WERI-Rb-1 (cell line): ENCODE data around the gene FSTL4.

Experiments
- DNase-seq: peaks from one replicate; pipeline ENCODE4 v3.0.0-alpha.2; 2020
- H3K27ac ChIP-seq: fragments of 250-450 bp; sonication (Bioruptor Pico); 2 replicates; pipeline ENCODE4 v1.5.1; 2020; ENCODE audit warnings: mild to moderate bottlenecking, moderate library complexity
- H3K27me3 ChIP-seq: fragments of 250-450 bp; sonication (Bioruptor Pico); 2 replicates; pipeline ENCODE4 v1.5.1; 2021; ENCODE audit warnings: mild to moderate bottlenecking, low read depth, moderate library complexity; ENCODE audit not compliant: insufficient read depth, severe bottlenecking
- H3K36me3 ChIP-seq: fragments of 250-450 bp; sonication (Bioruptor Pico); 2 replicates; pipeline ENCODE4 v1.5.1; 2020; ENCODE audit warnings: mild to moderate bottlenecking, moderate library complexity
- H3K4me3 ChIP-seq: 2 replicates; pipeline ENCODE4 v1.5.1; 2011; ENCODE audit warnings: low read depth, mild to moderate bottlenecking, control low read depth, low read length
- H3K9me3 ChIP-seq: fragments of 250-450 bp; sonication (Bioruptor Pico); 2 replicates; pipeline ENCODE4 v1.5.1; 2021; ENCODE audit warnings: mild to moderate bottlenecking, moderate library complexity; ENCODE audit not compliant: severe bottlenecking
- CTCF ChIP-seq: IDR thresholded peaks from 2 replicates; pipeline ENCODE4 v1.5.1; 2011; ENCODE audit warnings: low read depth, mild to moderate bottlenecking, control low read depth, inconsistent platforms, low read length

Gene FSTL4

GRCh38 chr5:133433641-133434040 lies 178.7 kb downstream of the FSTL4 start:
- Histone ChIP-seq H3K27me3 (no peaks in the 10 kb centered on the region), H3K27ac (no peak overlapping the region), H3K36me3 (no peaks in the 10 kb centered on the region), H3K4me3 (no peak overlapping the region), H3K9me3 (no peaks in the 10 kb centered on the region)
- no peak for DNase-seq
- no peak for TF ChIP-seq CTCF

GRCh38 chr5:133432956-133433532 lies 179.3 kb downstream of the FSTL4 start:
- DNase-seq = no peak
- no peaks in the 10 kb centered on the region for H3K9me3 ChIP-seq
- no peak overlapping the region for H3K4me3 ChIP-seq
- H3K27me3 ChIP-seq = no peaks in the 10 kb centered on the region
- H3K27ac ChIP-seq = no peak overlapping the region
- no peak for TF ChIP-seq CTCF
- no peaks in the 10 kb centered on the region for H3K36me3 ChIP-seq

GRCh38 chr5:133431326-133431865 lies 180.9 kb downstream of the FSTL4 start:
- TF ChIP-seq CTCF = no peak
- no peak for DNase-seq
- Histone ChIP-seq H3K27me3 (no peaks in the 10 kb centered on the region), H3K27ac (no peak overlapping the region), H3K4me3 (no peak overlapping the region), H3K9me3 (no peaks in the 10 kb centered on the region), H3K36me3 (no peaks in the 10 kb centered on the region)

GRCh38 chr5:133430095-133430494 lies 182.2 kb downstream of the FSTL4 start:
- no peaks in the 10 kb centered on the region for H3K36me3 ChIP-seq
- DNase-seq = no peak
- H3K27ac ChIP-seq = no peak overlapping the region
- no peak for TF ChIP-seq CTCF
- H3K4me3 ChIP-seq = no peak overlapping the region
- no peaks in the 10 kb centered on the region for H3K27me3 ChIP-seq
- no peaks in the 10 kb centered on the region for H3K9me3 ChIP-seq

GRCh38 chr5:133429046-133429445 lies 183.3 kb downstream of the FSTL4 start:
- H3K4me3 ChIP-seq = no peak overlapping the region
- no peak for DNase-seq
- TF ChIP-seq CTCF = no peak
- H3K27ac ChIP-seq = no peak overlapping the region
- H3K9me3 ChIP-seq = no peaks in the 10 kb centered on the region
- H3K27me3 ChIP-seq = no peaks in the 10 kb centered on the region
- no peaks in the 10 kb centered on the region for H3K36me3 ChIP-seq
